Measurements from ENCODE around the gene GPR33. TPM values are rescaled to one million over a fixed set of nuclear protein-coding genes. Genes with fewer than 3 reads are reported as not detected.
"Not testable (repeated sequence)": the region's sequence is repeated elsewhere in the genome, so short reads cannot be mapped to it uniquely, and the experiment has no call there.

The GPR33 gene
- total RNA-seq, 1 experiment from 2014 or later: not detected

DNA sequence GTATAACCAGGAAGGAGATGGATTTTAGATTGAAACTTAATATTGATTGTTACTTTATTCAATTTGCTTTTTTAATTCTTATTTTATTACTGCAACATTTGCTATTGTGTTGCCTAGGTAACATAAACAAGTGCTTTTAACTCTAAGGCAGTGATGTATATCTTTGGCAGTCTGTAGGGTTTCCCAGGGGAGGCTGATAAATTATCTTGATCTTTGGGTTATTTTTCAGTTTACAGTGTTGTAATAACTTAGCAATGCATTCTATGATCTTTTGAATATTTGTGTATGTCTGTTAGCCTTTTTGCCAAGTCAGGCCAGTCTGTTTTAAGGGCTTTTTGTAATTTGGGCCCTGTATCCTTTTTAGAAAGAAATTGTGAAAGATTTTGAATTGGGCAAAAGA lies 22.7 kb downstream of the GPR33 start:
- no peak for DNase-seq

DNA sequence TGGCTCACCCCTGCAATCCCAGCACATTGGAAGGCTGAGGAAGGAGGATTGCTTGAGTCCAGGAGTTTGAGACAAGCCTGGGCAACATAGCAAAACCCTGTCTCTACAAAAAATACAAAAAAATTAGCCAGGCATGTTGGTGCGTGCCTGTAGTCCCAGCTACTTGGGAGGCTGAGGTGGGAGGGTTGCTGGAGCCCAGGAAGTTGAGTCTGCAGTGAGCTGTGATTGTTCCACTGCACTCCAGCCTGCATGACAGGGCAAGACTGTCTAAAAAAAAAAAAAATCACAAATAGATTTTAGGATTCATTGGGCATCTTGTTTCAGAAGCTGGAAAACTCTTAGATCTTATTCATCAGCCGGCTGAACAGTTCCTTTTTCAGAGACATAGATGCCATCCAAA lies 25.4 kb downstream of the GPR33 start:
- H3K9me3 Mint-ChIP-seq; H2BK20ac ChIP-seq (ENCODE audit: low read depth, low read length, poor library complexity, severe bottlenecking); H2AK5ac ChIP-seq (ENCODE audit: insufficient read length, low read length); H2BK15ac ChIP-seq (ENCODE audit: low read depth, low read length); H4K5ac ChIP-seq (ENCODE audit: insufficient read length, low read depth, low read length); H3T11ph ChIP-seq (ENCODE audit: low read length); H4K8ac ChIP-seq (replicated peaks; ENCODE audit: insufficient read length, low read depth, low read length); H2BK12ac ChIP-seq (ENCODE audit: insufficient read length, low read depth, low read length); H3K36me3 Mint-ChIP-seq (ENCODE audit: insufficient read depth in 1 of 3, low read depth in 3 of 3); H3K9me3 ChIP-seq (ENCODE audit: control insufficient read depth, low read depth, low read length); H3K27me3 Mint-ChIP-seq (ENCODE audit: low read depth); H3K79me2 ChIP-seq (ENCODE audit: insufficient read depth, low read length); H4K20me1 ChIP-seq (ENCODE audit: control insufficient read depth, insufficient read depth, insufficient read length); H2AFZ ChIP-seq (ENCODE audit: low read length); DNase-seq; H3K27ac Mint-ChIP-seq; H3K79me1 ChIP-seq (ENCODE audit: insufficient read depth, low read depth, low read length, poor library complexity, severe bottlenecking); H3K4me3 Mint-ChIP-seq; H3K27ac ChIP-seq (ENCODE audit: insufficient read length, low read depth, low read length); H3K9ac ChIP-seq (ENCODE audit: extremely low read depth, insufficient read length, low read length); H4K91ac ChIP-seq (ENCODE audit: insufficient read length, low read depth, low read length); H3K4ac ChIP-seq (ENCODE audit: low read depth, low read length); H2BK5ac ChIP-seq (ENCODE audit: insufficient read length, low read length); H3K14ac ChIP-seq (ENCODE audit: insufficient read depth, low read length); H3K23ac ChIP-seq (ENCODE audit: insufficient read length, low read depth, low read length); H3K27me3 ChIP-seq (ENCODE audit: insufficient read depth, low read length); H3K23me2 ChIP-seq (ENCODE audit: insufficient read length, low read depth, low read length, poor library complexity, severe bottlenecking); H3K4me2 ChIP-seq (ENCODE audit: insufficient read depth, insufficient read length, low read length); H3K4me1 ChIP-seq (ENCODE audit: insufficient read depth, low read length); H2BK120ac ChIP-seq (ENCODE audit: low read depth, low read length, poor library complexity, severe bottlenecking); H3K18ac ChIP-seq (ENCODE audit: insufficient read length, low read depth, low read length); H3K56ac ChIP-seq (ENCODE audit: insufficient read length, low read depth, low read length): not testable (repeated sequence)
- H3K4me1 Mint-ChIP-seq: peaks cover 14% of the 10 kb centered on the region in 2 experiments
- no CpG with 5 or more reads among the region's 2 CpGs for WGBS (ENCODE audit: extremely low coverage, insufficient read length, low lambda C conversion rate)

More for the DNA sequence above, 22.7 kb downstream of the GPR33 start:
- Histone ChIP-seq H4K20me1 (ENCODE audit: control insufficient read depth, insufficient read depth, insufficient read length) (no peaks in the 10 kb centered on the region), H3K79me2 (ENCODE audit: insufficient read depth, low read length) (no peaks in the 10 kb centered on the region), H2AFZ (ENCODE audit: low read length) (no peak overlapping the region), H4K91ac (ENCODE audit: insufficient read length, low read depth, low read length) (no peak overlapping the region), H2BK15ac (ENCODE audit: low read depth, low read length) (no peak overlapping the region), H2AK5ac (ENCODE audit: insufficient read length, low read length) (no peak overlapping the region), H2BK5ac (ENCODE audit: insufficient read length, low read length) (no peak overlapping the region), H3K9me3 (ENCODE audit: control insufficient read depth, low read depth, low read length) (no peaks in the 10 kb centered on the region), H3K23ac (ENCODE audit: insufficient read length, low read depth, low read length) (no peak overlapping the region), H3T11ph (ENCODE audit: low read length) (no peak overlapping the region), H3K79me1 (ENCODE audit: insufficient read depth, low read depth, low read length, poor library complexity, severe bottlenecking) (no peaks in the 10 kb centered on the region), H2BK12ac (ENCODE audit: insufficient read length, low read depth, low read length) (no peak overlapping the region), H2BK20ac (ENCODE audit: low read depth, low read length, poor library complexity, severe bottlenecking) (no peak overlapping the region), H3K18ac (ENCODE audit: insufficient read length, low read depth, low read length) (no peak overlapping the region), H3K23me2 (ENCODE audit: insufficient read length, low read depth, low read length, poor library complexity, severe bottlenecking) (no peaks in the 10 kb centered on the region), H4K8ac (replicated peaks; ENCODE audit: insufficient read length, low read depth, low read length) (no peak overlapping the region), H3K4ac (ENCODE audit: low read depth, low read length) (no peak overlapping the region), H3K27me3 (ENCODE audit: insufficient read depth, low read length) (no peaks in the 10 kb centered on the region), H3K14ac (ENCODE audit: insufficient read depth, low read length) (no peak overlapping the region), H3K4me2 (ENCODE audit: insufficient read depth, insufficient read length, low read length) (no peak overlapping the region), H3K4me1 (ENCODE audit: insufficient read depth, low read length) (no peaks in the 10 kb centered on the region), H3K56ac (ENCODE audit: insufficient read length, low read depth, low read length) (no peak overlapping the region), H2BK120ac (ENCODE audit: low read depth, low read length, poor library complexity, severe bottlenecking) (no peak overlapping the region), H3K9ac (ENCODE audit: extremely low read depth, insufficient read length, low read length) (no peak overlapping the region), H4K5ac (ENCODE audit: insufficient read length, low read depth, low read length) (no peak overlapping the region), H3K27ac (ENCODE audit: insufficient read length, low read depth, low read length) (no peak overlapping the region)
- no peaks in the 10 kb centered on the region; the same call in 1 of the 2 replicates for H3K27me3 Mint-ChIP-seq (ENCODE audit: low read depth)
- no peak overlapping the region for H3K4me3 Mint-ChIP-seq
- H3K27ac Mint-ChIP-seq: no peak overlapping the region
- no peaks in the 10 kb centered on the region for H3K36me3 Mint-ChIP-seq (ENCODE audit: insufficient read depth in 1 of 3, low read depth in 3 of 3)
- H3K4me1 Mint-ChIP-seq: peaks cover 2 to 3% of the 10 kb centered on the region in 2 experiments; a peak in 3 of 4 replicates
- TF ChIP-seq, protein P1, sequence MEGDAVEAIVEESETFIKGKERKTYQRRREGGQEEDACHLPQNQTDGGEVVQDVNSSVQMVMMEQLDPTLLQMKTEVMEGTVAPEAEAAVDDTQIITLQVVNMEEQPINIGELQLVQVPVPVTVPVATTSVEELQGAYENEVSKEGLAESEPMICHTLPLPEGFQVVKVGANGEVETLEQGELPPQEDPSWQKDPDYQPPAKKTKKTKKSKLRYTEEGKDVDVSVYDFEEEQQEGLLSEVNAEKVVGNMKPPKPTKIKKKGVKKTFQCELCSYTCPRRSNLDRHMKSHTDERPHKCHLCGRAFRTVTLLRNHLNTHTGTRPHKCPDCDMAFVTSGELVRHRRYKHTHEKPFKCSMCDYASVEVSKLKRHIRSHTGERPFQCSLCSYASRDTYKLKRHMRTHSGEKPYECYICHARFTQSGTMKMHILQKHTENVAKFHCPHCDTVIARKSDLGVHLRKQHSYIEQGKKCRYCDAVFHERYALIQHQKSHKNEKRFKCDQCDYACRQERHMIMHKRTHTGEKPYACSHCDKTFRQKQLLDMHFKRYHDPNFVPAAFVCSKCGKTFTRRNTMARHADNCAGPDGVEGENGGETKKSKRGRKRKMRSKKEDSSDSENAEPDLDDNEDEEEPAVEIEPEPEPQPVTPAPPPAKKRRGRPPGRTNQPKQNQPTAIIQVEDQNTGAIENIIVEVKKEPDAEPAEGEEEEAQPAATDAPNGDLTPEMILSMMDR (conservative IDR thresholded peaks at IDR 0.05): no peak
- H3K9me3 Mint-ChIP-seq: no peaks in the 10 kb centered on the region
